ENCODE results near the gene DLG2.

Gene DLG2

GRCh38 chr11:84140386-84141169 is 1486.6 kb downstream of the DLG2 start:
- no peak for DNase-seq

GRCh38 chr11:84137960-84138359 is 1489.2 kb downstream of the DLG2 start:
- DNase-seq, result no peak

- DNase-seq, result no peak
Observed at GRCh38 chr11:84137505-84137904, 1489.6 kb downstream of the DLG2 start.

GRCh38 chr11:84136926-84137325 is 1490.2 kb downstream of the DLG2 start:
- no peak for DNase-seq

- no peak for DNase-seq
Observed at GRCh38 chr11:84130646-84131427, 1496.3 kb downstream of the DLG2 start.

GRCh38 chr11:84129961-84130576 is 1497.1 kb downstream of the DLG2 start:
- DNase-seq, result no peak

GRCh38 chr11:84128840-84129239 is 1498.3 kb downstream of the DLG2 start:
- no peak for DNase-seq

- no peak for DNase-seq
Observed at GRCh38 chr11:84117394-84117793, 1509.8 kb downstream of the DLG2 start.

GRCh38 chr11:84106541-84106940 is 1520.6 kb downstream of the DLG2 start:
- DNase-seq, result no peak

GRCh38 chr11:84105148-84105547 is 1522.0 kb downstream of the DLG2 start:
- DNase-seq, result no peak

- peak in 40 of 56 donors; percentile 2 to 77 (median 25) for DNase-seq
Observed at GRCh38 chr11:84103096-84103495, 1524.0 kb downstream of the DLG2 start.

GRCh38 chr11:84097186-84097585 is 1530.0 kb downstream of the DLG2 start:
- no peak for DNase-seq

- DNase-seq, result peak in 11 of 56 donors; percentile 2 to 20 (median 5)
Observed at GRCh38 chr11:84091212-84091986, 1535.7 kb downstream of the DLG2 start.

- DNase-seq, result peak in 41 of 56 donors; percentile 3 to 90 (median 46)
Observed at GRCh38 chr11:84089072-84090057, 1537.8 kb downstream of the DLG2 start.

GRCh38 chr11:84071851-84072250 is 1555.3 kb downstream of the DLG2 start:
- DNase-seq, result no peak

- DNase-seq, result no peak
Observed at GRCh38 chr11:84069048-84069447, 1558.1 kb downstream of the DLG2 start.

- DNase-seq, result peak in 2 of 56 donors; percentile 0 to 3
Observed at GRCh38 chr11:84061726-84062125, 1565.4 kb downstream of the DLG2 start.

- no peak for DNase-seq
Observed at GRCh38 chr11:84056653-84057376, 1570.3 kb downstream of the DLG2 start.

GRCh38 chr11:84045146-84045545 is 1582.0 kb downstream of the DLG2 start:
- DNase-seq, result no peak

Data from amygdala (tissue), 56 donors.